ENCODE data around the gene NPTN. TPM values are rescaled to one million over a fixed set of nuclear protein-coding genes. Genes with fewer than 3 reads are reported as not detected.

NPTN gene
- total RNA-seq, 1 donor from 2014 or later = 147 TPM

GRCh38 chr15:73539212-73540128 is 93.7 kb downstream of the NPTN start:
- no peak for TF ChIP-seq CTCF (IDR thresholded peaks at IDR 0.05)
- H3K4me3 ChIP-seq = no peak overlapping the region
- H3K27me3 ChIP-seq = no peaks in the 10 kb centered on the region
- H3K36me3 ChIP-seq = no peaks in the 10 kb centered on the region
- H3K9me3 ChIP-seq = no peaks in the 10 kb centered on the region
- no peak overlapping the region for H3K27ac ChIP-seq
- intact Hi-C loops (cut with DNase I) = no loop called here
- no peaks in the 10 kb centered on the region for H3K4me1 ChIP-seq
- DNase-seq (ENCODE audit: low spot score in 2 of 2) = no peak

GRCh38 chr15:73538563-73539211 is 94.5 kb downstream of the NPTN start:
- DNase-seq (ENCODE audit: low spot score in 2 of 2) = no peak
- Histone ChIP-seq H3K27me3 (no peaks in the 10 kb centered on the region), H3K9me3 (no peaks in the 10 kb centered on the region), H3K4me1 (no peaks in the 10 kb centered on the region), H3K4me3 (no peak overlapping the region), H3K27ac (no peak overlapping the region), H3K36me3 (no peaks in the 10 kb centered on the region)
- no peak for TF ChIP-seq CTCF (IDR thresholded peaks at IDR 0.05)
- intact Hi-C loops (cut with DNase I) = no loop called here

- no peak overlapping the region for H3K4me3 ChIP-seq
- H3K27me3 ChIP-seq = no peaks in the 10 kb centered on the region
- intact Hi-C loops (cut with DNase I) = no loop called here
- no peaks in the 10 kb centered on the region for H3K9me3 ChIP-seq
- DNase-seq (ENCODE audit: low spot score in 2 of 2) = no peak
- no peaks in the 10 kb centered on the region for H3K36me3 ChIP-seq
- TF ChIP-seq CTCF (IDR thresholded peaks at IDR 0.05) = no peak
- H3K27ac ChIP-seq = no peak overlapping the region
- no peaks in the 10 kb centered on the region for H3K4me1 ChIP-seq
Measured at GRCh38 chr15:73538123-73538522, 95.1 kb downstream of the NPTN start.

GRCh38 chr15:73530649-73531048 is 102.5 kb downstream of the NPTN start:
- Histone ChIP-seq H3K9me3 (no peaks in the 10 kb centered on the region), H3K27me3 (no peaks in the 10 kb centered on the region), H3K36me3 (no peaks in the 10 kb centered on the region), H3K4me3 (no peak overlapping the region), H3K4me1 (no peaks in the 10 kb centered on the region), H3K27ac (no peak overlapping the region)
- no peak for DNase-seq (ENCODE audit: low spot score in 2 of 2)
- no peak for TF ChIP-seq CTCF (IDR thresholded peaks at IDR 0.05)
- intact Hi-C loops (cut with DNase I) = no loop called here

GRCh38 chr15:73527598-73527997 is 105.6 kb downstream of the NPTN start:
- no peak for DNase-seq (ENCODE audit: low spot score in 2 of 2)
- Histone ChIP-seq H3K27me3 (no peaks in the 10 kb centered on the region), H3K9me3 (no peaks in the 10 kb centered on the region), H3K4me1 (no peaks in the 10 kb centered on the region), H3K27ac (no peak overlapping the region), H3K36me3 (no peaks in the 10 kb centered on the region), H3K4me3 (no peak overlapping the region)
- no peak for TF ChIP-seq CTCF (IDR thresholded peaks at IDR 0.05)
- intact Hi-C loops (cut with DNase I) = no loop called here
